Mesenteric fat pad (tissue), 1 donor: ENCODE results near the gene DAGLA. TPM values are rescaled to one million over a fixed set of nuclear protein-coding genes. Genes with fewer than 3 reads are reported as not detected.
A peak's percentile ranks its signal among the peaks of the same experiment; 100 is the strongest.

ENCODE experiments used
- DNase-seq: peaks from one replicate; pipeline ENCODE4 v3.0.0-alpha.2; 2020; ENCODE audit warnings: low spot score
- total RNA-seq: library from RNA; stranded (reverse); fragmentation: NEBNext Ultra II Directional; extraction: Animal tissue kit (Norgen Biotek cat#: 25700); gene quantifications from one replicate; pipeline ENCODE4 v1.2.1, GENCODE V29; 2021
- donor health status: DM: yes; HTN: yes; CAD: no.

DAGLA gene
- total RNA-seq, 1 donor from 2014 or later = 3.3 TPM

DNA sequence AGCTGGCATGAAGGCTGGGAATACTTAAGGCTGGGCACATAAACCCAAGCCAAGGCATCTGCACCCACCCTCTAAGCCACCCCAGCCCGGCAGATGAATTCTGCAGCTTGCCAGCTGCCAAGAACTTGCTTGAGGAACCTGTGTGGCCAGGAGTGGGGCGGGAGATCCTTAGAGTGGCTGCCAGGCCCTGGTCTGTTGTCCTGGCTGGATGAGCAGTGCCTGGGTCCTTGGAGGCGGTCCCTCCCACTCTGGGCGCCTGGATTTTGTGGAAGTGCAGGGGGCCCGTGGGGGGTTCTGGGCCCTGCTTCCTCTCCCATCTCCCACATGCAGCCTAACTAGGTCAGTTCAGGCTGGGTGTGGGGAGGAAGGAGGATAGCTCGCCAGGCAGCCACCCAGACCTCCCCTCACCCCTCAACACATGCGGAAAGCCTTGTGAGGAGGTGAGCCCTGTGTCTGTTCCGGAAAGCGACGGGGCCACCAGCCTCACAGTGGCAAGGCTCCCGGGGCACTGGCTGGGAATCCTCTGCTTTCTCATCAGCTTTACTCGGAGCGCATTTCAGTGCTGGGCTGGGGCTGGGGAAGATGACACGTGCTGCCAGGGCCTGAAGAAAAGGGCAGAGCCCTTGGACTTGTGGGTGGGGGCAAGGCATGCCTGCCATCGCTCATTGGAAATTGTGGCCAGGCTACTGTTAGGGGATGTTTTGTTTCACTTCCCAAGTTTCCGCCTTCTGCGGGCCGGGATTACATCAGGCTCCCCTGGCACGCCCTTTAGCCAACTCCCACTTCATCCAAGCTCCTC, 8.4 kb downstream of the DAGLA start:
- DNase-seq = no peak

DNA sequence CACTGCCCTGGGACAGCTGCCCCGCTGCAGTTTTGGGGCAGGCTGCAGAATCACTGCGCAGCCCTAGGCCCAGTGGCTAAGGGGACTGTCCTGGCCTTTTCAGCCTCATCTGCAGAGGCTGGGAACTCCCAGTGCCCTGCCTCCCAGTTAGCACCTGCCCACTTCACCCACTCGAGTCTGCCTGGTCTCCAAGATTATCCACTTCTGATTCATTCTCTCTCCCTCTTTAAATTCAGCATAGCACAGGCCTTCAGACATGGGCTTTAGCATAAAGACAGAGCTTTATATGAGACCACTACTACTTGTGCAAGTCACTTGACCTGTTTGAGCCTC, 8.9 kb downstream of the DAGLA start:
- DNase-seq = no peak

DNA sequence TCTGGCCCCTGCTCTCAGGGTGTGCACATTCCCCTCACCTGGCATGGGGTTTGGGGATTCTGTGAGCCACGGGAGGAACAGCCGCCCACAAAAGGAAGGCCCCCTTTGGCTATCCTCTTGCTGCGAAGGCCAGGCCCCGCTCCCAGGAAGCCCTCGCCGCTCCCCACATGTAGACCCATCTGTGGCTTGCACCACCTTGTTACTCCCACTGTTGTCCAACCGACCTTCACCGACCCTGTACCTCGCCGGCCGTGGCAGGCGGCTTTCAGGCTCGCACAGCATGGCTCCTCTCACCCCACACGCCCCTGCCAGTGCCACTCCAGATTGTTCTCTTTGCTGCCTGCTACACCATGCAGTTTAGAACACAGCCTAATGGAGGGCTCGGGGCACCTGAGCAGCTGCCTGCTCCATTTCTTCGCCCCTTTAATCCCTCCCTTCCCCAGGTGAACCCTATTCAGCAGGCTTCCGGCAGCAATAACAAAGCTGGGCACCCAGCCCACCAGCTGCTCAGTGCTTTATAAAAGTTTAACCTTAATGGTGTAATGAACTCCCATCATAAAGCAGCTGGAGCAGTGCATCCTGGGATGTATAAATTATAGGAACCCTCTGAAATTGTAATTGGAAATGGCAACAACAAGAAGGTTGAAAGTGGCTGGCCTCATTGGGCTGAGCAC, 10.7 kb downstream of the DAGLA start:
- no peak for DNase-seq

DNA sequence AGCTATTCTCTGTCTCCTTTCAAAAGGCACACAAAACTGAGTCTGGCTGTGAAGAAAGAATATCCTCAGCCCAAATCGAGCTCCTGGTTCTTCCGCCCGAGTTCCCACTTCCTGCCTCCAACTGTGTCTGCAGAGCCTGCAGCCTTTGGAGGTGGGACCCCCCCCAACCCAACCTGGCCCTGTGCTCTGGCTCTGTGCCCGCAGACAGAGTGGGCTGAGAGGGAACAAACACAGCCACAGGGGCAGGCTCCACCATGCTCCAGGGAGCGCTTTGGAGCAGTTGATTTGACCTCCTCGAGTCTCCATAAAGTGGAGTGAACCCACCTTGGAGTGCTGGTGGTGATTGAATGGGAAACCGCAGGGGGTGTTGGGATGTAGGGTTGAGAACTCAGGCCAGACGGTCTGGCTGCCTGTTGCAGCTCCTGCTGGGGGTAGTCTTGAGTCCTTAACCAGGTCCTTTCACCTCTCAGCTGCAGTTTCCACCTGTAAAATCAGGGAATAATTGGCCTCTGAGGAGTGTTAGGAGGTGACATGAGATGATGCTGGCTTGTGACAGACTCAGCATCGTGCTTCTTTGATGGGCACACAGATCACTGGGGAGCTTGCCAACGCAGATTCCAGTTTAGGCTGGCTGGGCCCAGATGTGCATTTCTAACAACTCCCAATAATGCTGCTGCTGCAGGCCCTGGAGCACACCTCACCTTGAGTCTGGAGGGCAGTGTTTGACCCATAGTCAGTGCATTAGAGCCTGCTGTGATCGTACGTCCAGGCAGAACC, 11.4 kb downstream of the DAGLA start:
- no peak for DNase-seq

DNA sequence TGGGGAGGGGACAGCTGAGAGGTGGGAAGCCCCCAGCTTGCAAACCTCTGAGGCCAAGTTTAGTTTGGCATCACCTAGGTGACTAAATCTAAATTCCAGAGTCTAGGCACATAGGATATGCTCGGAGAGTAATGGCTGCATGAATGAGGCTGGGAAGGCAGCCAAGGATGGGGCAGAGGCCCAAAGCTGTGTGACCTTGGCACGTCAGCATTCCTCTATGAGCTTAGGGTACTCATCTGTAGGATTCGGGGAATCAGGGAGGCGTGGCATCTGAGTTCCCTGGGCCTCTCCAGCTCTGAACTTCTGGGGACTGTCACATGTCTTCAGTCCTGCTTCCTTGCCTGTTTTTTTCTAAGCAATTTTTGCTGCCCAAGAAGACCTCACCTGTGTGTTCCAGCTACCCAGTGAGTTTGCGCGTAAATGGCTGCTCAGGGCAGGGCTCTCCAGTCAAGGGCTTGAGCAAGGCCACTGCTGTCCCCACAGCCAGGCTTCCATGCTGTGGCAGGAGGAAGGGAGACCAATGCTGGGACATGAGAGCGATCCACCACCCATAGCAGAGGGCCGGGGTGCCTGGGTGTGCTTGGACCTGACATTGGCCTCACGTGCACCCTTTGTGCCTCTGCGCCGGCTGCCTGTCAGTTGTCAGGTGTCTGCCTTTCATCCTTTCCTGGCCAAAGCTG, 13.9 kb downstream of the DAGLA start:
- DNase-seq = no peak

DNA sequence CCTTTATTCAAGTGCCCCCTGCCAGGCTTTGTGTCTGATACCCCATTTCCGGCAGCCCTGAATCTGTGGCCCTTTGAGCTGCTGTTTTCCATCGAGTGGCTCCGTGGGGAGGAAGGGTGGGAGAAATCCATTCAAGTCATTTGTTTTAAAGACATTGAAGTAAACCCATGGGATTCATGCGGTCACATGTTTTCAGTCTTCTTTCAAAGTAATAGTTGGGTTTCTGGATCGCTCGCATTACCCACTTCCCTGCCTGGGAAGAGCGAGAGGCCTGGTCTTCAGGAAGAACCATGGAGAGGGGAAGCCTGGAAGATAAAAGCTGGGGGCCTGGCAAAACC, 14.4 kb downstream of the DAGLA start:
- DNase-seq = no peak

DNA sequence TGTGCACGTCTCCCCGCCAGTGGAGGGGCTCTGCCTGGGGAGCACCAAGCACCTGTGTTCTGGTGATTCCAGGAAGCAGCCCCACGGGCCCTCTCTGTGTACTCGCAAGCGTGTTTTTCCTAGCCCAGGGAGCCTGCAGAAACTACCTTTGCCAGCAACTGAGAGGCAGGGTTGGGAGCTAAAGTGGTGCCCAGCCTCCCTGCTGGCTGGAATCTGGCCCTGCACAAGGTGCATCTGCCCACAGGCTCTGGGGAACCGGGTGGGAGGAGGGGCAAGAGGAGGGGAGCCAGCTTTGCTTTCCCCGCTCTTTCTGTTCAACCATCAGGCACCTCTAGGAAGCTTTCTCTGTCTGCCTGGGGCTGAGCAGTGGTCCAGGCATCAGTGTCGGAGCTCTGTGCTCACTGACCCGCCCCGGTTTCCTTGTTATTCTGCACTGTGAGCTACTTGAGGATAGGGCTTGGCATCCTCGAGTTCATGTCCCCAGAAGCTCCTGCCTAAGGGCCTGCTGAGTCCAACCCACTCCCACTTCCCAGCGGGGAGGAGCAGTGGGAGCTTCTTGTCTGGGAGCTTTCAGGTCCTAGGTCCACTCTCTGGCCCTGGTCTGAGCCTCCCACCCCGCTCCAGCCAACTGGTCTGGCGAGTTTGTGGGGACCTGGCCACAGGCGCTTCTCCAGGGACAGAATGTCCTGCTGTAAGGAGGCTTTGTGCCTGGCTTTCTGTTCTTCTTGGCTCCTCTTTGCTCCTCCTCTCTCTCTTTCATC, 14.9 kb downstream of the DAGLA start:
- no peak for DNase-seq

DNA sequence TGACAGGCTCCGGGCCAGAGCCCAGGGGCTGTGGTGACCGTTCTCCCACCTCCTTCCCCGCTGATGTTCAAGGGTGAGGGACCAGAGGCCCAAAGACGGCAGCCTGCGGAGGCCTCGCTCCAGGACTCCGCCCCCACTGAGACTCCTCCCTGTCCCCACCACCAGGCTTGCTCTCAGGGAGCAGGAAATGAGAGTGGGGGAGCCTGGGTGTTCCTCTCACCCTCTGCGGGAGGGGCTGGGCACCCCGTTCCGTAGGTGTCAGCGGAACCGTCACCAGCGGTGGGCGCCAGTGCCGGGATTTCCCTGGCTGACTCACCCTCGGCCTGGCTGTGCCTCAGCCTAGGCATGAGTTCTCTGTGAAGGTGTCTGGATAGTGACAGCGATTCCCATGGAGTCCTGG, 15.7 kb downstream of the DAGLA start:
- DNase-seq = peak; percentile 93

DNA sequence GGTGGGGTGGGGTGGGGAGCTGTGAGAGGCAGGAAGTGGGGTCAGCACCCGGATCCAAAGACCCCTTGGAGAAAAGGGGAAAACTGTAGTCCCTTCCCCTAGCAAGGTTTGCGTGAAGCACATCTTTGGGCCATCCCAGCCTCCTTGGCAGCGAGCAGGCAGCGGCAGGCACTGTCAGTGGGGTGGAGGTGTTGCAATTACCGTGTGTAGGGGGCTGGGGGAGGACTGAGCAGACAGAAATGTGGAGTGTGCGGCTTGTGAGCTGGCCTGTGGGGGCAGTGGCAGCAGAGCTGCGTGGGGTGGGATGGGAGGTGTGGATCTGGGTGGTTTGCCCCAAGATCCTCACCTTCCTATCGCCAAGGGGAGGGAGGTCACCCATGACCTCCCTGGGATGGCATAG, 16.4 kb downstream of the DAGLA start:
- no peak for DNase-seq

DNA sequence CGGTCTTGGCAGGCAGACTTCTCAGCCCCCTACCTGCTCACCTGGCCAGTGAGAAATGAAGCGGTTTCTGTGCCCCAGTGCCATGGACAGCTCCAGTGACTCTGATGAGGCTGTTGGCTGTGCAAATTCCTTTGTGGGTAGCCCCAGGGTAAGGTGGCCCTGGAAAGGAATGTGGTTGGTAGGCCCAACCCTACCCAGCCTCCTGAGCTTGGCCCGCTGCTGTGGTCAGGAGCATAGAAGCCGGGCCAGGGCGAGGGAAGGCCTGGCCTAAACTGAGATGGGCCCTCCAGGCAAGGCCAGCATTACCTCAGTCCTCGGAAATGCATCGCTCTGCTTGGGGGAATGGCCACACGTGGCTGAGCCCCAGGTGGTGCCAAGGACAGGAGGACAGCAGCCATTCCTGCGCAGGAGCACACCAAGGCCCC, 16.9 kb downstream of the DAGLA start:
- no peak for DNase-seq

DNA sequence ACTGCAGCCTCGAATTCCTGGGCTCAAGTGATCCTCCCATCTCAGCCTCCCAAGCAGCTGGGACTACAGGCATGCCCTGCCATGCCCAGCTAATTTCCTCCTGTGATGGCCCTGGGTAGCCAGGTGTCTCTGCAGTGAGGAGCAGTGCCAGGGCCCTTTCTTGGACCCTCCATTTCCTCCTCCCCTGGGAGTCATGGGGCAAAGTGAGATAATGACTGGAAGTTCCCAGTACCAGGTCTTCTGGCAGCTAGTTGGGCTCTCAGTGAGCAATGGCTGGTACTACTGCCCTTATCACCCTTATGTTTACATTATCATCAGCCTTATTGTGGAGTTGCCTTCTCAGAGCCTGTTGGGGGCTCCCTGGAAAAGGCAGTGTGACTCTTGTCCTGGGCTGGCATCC, 17.6 kb downstream of the DAGLA start:
- no peak for DNase-seq

DNA sequence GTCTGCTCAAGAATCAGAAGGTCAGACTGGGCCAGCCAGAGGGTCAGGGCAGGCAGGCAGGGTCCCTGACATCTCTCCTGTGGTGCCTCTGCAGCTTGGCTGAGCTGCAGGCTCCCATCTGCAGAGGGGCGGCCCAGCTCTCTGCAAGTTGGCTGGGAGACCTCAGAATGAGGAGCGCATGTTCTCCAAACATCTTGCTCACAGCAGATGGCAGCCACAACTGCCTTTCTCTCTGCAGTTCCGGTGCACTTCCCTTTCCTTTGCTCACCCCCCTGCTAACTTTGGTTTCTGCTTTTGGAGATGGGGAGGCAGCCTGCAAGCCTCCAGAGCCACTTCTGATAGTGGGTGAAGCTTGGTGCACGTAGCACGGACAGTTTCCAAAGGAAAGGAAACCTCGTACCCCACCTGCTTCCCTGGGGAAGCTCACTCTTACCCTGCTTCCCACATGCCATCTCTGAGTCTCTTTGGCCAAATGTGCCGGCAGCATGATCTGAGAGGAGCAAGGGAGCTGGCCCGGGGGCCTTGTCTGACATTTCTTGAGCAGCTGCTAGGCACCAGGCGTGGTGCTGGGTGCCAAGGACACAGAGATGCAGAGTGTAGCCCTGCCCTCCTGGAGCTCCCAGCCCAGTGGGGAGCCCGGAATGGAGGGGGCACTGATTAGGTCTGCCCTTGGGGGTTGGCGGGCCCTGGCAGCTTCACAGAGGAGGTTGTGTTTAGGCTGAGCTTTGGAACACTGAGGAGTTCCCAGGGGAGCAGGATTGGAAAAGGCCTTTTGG, 18.2 kb downstream of the DAGLA start:
- no peak for DNase-seq

DNA sequence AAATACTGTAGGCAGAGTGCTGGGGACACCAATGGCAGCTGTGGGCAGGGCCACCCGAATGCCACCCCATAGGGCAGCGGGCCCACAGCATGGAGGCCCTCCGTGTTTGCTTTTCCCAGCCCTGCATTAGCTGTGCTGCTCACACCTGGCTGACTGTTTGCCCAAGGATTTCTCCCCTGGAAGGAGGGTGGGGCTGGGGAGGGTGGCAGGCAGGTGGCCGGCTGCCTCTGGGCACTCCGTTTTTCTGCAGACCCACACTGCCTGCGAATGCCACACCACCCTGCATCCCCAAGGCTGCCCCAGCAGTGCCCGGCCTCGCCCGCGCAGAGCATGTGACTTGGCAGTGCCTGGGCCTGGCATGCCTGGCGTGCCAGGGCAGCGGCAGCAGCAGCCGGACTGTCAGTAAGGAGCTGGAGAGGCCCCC, 19.6 kb downstream of the DAGLA start:
- no peak for DNase-seq

DNA sequence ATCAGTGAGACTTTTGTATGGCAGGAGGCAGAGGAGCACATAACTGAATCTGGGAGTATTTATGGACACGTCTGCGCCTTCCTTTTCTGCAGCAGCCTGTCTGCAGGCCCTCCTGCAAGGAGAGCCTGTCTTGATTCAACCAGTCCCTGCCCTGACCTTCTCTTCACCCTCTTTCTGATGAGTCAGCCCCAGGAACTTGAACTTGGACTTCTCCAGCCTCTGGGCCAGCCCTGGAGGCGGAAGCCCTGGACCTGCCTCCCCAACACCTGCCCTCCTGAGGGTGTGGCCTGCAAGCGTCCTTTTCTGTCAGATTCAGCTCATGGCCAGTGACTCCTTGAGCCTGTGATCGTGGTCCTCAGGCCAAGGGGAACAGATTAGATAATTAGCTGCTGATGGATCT, 20.0 kb downstream of the DAGLA start:
- no peak for DNase-seq

DNA sequence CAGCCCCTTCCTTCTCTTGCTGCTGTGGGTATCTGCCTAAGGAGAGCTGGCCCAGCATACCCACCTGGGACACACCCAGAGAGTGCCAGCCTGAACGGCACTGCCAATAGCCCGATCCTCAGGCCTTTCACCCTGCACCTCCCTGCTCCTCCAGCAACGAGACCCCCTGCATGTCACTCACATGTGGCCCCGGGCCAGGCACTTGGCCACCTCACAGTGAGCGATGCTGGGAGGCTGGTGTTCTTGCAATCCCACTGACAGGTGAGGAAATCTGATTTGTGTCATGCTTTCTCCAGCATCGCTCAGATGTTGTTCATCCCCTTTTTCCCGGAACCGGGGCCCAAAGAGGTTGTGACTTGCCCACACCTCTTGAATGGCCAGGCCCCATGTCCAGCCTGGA, 20.5 kb downstream of the DAGLA start:
- no peak for DNase-seq

DNA sequence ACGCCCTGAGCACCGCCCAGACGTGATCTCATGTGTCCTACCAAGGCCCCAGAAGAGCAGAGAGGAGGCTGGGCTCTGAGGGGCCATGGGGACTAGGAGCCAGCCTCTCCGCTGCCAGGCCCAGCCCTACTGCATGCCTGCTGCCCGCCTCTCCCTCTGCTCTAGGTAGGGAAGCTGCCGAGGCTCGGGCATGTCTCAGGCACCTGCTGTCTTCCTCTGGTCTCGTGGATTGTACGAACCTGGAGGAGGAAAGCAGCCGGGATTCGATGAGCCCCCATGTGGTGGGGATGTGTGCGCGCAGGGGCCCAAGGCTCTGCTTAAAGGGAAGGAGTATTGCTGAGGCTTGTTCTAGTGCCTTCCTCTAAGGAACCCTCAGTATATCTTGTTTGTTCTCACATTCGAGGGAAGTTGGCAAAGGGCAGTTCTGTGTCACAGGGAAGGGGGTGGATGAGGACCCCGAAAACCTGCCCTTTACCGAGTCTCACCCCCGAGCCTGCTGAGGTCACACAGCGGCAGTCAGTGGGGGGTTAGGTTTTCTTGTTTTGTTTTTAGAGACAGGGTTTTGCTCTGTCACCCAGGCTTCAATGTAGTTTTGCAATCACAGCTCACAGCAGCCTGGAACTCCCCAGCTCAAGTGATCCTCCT, 21.2 kb downstream of the DAGLA start:
- no peak for DNase-seq

DNA sequence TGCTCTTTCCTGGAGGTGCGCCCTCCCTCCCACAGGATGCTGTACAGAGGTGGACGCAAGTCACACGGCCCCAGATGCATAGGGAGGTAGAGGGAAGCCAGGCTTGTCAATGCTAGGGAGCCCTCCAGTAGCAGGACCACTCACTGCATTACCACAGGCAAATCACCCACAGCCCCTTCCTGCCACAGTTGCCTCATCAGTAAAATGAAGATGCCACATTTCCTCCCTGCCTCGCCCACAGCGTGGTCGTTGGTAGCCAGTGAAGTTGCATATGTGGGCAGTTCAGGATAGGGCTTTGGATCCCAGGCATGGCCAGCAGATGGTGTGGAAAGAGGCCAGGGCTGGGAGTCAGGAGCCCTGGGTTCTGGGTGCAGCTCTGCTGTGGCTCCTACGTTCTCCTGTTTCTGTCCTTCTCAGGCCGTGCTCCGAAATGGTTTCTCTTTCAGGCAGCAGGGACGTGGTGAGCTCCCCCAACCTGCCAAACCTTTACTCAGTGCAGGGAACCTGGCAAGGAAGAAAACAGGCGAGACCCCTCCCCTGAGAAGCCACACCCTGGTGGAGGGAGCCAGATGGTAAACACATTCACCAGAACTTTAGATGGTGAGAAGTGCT, 22.6 kb downstream of the DAGLA start:
- no peak for DNase-seq

DNA sequence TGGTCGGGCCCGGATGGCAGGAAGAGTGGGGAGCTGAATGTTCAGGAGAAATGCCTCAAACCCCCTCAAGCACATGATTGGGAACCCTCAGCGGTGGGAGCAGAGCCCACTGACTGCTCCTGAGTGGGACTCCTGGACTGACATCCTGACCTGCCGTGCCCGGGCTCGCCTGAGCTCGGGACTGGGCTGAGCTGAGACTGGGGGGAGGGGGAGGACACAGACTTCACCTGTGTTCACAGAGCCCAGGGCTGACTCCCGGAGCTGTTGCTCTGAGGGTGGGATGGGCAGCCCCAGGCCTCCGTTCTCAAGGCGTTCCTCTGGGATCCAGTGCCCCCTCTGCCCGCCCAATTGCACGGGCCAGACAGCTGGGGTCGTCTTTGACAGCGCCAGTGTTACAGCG, 24.6 kb downstream of the DAGLA start:
- DNase-seq = no peak
